HG02884 (cell line): ENCODE measurements around the gene FRMPD4.

Experiments
- ATAC-seq: cut with Tn5 transposase; IDR thresholded peaks from one replicate; pipeline ENCODE4 v1.9.1; 2021; ENCODE audit warnings: mild to moderate bottlenecking, moderate library complexity; ENCODE audit not compliant: unreplicated experiment

Gene FRMPD4

GRCh38 chrX:12292996-12293765, 154.9 kb downstream of the FRMPD4 start:
- no peak for ATAC-seq

GRCh38 chrX:12297353-12297752, 159.1 kb downstream of the FRMPD4 start:
- ATAC-seq: no peak

GRCh38 chrX:12301288-12301687, 163.0 kb downstream of the FRMPD4 start:
- no peak for ATAC-seq

GRCh38 chrX:12304261-12304660, 166.0 kb downstream of the FRMPD4 start:
- ATAC-seq: no peak

- no peak for ATAC-seq
Measured at GRCh38 chrX:12307961-12308360, 169.7 kb downstream of the FRMPD4 start.

GRCh38 chrX:12308420-12308819, 170.1 kb downstream of the FRMPD4 start:
- no peak for ATAC-seq

- ATAC-seq: no peak
Measured at GRCh38 chrX:12309040-12309743, 170.9 kb downstream of the FRMPD4 start.

- ATAC-seq: no peak
Measured at GRCh38 chrX:12309744-12310076, 171.4 kb downstream of the FRMPD4 start.

GRCh38 chrX:12314651-12315050, 176.4 kb downstream of the FRMPD4 start:
- ATAC-seq: no peak

- no peak for ATAC-seq
Measured at GRCh38 chrX:12315526-12315925, 177.3 kb downstream of the FRMPD4 start.

- ATAC-seq: no peak
Measured at GRCh38 chrX:12319003-12319519, 180.8 kb downstream of the FRMPD4 start.

- ATAC-seq: no peak
Measured at GRCh38 chrX:12319992-12320391, 181.7 kb downstream of the FRMPD4 start.

- no peak for ATAC-seq
Measured at GRCh38 chrX:12322031-12322430, 183.8 kb downstream of the FRMPD4 start.

- no peak for ATAC-seq
Measured at GRCh38 chrX:12325171-12325570, 186.9 kb downstream of the FRMPD4 start.

- ATAC-seq: no peak
Measured at GRCh38 chrX:12327836-12328235, 189.6 kb downstream of the FRMPD4 start.

- ATAC-seq: no peak
Measured at GRCh38 chrX:12329476-12329875, 191.2 kb downstream of the FRMPD4 start.

GRCh38 chrX:12330841-12331240, 192.6 kb downstream of the FRMPD4 start:
- ATAC-seq: no peak

- no peak for ATAC-seq
Measured at GRCh38 chrX:12332786-12333347, 194.6 kb downstream of the FRMPD4 start.

GRCh38 chrX:12339921-12340320, 201.6 kb downstream of the FRMPD4 start:
- no peak for ATAC-seq

- no peak for ATAC-seq
Measured at GRCh38 chrX:12344954-12345353, 206.7 kb downstream of the FRMPD4 start.

GRCh38 chrX:12349201-12349600, 210.9 kb downstream of the FRMPD4 start:
- no peak for ATAC-seq

- no peak for ATAC-seq
Measured at GRCh38 chrX:12352922-12353321, 214.6 kb downstream of the FRMPD4 start.
